C4-2B (cell line): ENCODE measurements around the gene HOXD3.

Source experiments
- H3K27ac ChIP-seq: fragments of 450-650 bp; 2 replicates; pipeline ENCODE4 v1.5.1; 2017
- ZFX ChIP-seq: fragments of 450-650 bp; IDR thresholded peaks from 2 replicates; pipeline ENCODE4 v1.6.1; 2017
- TF ChIP-seq, protein P1 (sequence below): fragments of 450-650 bp; conservative IDR thresholded peaks from 2 replicates; pipeline ENCODE4 v1.5.1; 2017; ENCODE audit warnings: mild to moderate bottlenecking

The HOXD3 gene

DNA sequence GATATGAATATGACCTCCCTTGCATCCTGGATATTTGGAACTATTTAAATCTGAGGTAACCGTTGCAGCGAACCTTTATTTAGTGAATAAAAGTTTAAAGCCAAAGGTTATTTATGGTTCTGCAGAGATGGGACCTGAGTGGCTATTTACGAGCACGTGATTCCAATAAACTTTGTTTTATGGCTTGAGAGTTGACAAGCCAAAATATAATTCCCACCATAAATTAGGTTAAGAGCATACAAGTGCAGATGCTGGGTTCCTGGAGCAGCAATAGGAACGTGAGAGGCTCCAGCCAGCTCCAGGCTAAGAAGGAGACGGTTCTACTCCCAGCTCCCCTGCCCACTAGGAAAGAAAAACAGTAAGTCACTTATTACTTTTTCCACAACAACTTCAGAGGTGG is 11.0 kb upstream of the HOXD3 start:
- TF ChIP-seq ZFX = no peak
- TF ChIP-seq, protein P1, sequence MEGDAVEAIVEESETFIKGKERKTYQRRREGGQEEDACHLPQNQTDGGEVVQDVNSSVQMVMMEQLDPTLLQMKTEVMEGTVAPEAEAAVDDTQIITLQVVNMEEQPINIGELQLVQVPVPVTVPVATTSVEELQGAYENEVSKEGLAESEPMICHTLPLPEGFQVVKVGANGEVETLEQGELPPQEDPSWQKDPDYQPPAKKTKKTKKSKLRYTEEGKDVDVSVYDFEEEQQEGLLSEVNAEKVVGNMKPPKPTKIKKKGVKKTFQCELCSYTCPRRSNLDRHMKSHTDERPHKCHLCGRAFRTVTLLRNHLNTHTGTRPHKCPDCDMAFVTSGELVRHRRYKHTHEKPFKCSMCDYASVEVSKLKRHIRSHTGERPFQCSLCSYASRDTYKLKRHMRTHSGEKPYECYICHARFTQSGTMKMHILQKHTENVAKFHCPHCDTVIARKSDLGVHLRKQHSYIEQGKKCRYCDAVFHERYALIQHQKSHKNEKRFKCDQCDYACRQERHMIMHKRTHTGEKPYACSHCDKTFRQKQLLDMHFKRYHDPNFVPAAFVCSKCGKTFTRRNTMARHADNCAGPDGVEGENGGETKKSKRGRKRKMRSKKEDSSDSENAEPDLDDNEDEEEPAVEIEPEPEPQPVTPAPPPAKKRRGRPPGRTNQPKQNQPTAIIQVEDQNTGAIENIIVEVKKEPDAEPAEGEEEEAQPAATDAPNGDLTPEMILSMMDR = no peak
- H3K27ac ChIP-seq = no peak overlapping the region

DNA sequence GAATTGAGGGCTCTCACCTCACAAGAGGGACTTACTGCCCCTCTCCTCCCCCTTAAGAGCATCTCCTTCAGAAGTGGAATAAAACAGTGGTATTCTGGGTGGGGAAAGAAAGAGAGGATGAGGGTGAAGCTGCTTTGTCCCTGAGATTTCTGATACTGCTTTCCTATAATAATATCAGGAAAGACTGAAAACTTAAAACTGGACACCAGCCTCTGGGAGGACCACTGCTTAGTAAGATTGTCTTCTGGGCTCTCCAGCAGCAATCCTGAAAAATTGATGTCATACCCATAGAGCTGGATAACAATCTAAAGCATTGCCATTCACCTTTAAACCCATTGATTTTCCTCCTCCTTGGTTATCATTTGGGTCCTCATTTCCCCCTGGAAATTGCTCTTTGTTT is 10.5 kb upstream of the HOXD3 start:
- no peak for TF ChIP-seq ZFX
- TF ChIP-seq, protein P1 = no peak
- H3K27ac ChIP-seq = no peak overlapping the region

DNA sequence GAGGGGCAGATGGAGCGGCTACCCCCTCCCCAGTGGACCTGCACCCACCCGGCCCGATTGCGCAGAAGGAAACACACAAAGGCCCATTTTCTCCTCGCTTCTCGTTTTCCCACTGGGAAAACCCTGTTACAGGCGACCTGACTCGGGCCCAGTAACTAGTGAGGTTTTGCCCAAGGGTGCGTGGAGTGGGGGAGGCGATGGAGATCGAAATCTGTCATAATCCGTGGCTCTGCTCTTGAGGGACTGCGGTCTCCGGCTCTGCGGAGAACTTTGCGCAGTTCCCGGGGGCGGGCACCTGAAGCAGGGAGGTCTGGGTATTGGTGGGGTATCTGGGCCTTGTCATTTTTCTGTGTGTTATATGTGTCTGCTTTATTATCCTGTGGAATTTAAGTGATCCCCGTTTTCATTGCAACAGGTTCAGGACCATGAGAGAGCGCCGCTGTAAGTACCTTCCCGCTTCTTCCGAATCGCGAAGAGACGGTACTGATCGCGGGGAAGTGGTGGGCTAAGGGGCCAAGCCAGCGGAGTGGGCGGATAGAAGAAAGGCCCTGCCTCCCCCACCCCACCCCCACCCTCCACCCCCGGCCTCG is 9.8 kb upstream of the HOXD3 start:
- no peak for TF ChIP-seq ZFX
- TF ChIP-seq, protein P1 = no peak

DNA sequence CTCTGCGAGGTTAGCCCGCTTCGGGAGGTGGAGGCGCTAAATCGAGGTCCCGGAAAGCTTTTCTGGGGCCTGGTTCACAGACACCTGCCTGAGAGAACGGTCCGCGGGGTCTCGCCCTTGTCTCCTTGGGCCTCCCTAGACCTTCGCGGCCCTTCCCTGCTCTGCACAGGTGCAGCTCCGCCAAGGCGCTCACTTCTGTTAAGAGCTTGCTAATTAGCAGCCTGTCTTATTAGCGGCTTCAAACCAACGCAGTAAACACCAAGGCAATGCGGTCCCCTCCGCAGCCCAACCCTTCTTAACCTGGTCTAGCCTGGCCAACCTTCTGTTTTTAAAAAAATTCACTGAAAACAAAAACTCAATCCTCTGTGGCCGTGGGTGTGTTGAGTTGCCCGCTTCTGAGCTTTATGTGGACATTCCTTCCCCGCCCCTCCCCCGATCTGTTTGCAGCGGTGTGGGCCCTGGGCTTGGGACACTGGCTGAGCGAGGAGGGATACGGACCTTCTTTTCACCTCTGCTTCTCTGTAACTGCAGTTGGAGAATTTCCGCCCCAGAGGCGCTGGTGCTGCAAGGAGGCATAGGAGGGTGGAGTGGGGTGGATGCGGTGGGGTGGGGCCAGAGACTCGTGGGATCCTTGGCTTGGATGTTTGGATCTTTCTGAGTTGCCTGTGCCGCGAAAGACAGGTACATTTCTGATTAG is 9.2 kb upstream of the HOXD3 start:
- no peak for TF ChIP-seq ZFX
- TF ChIP-seq, protein P1 = no peak
- H3K27ac ChIP-seq = no peak overlapping the region

More for the DNA sequence above, 9.8 kb upstream of the HOXD3 start:
- H3K27ac ChIP-seq = no peak overlapping the region

DNA sequence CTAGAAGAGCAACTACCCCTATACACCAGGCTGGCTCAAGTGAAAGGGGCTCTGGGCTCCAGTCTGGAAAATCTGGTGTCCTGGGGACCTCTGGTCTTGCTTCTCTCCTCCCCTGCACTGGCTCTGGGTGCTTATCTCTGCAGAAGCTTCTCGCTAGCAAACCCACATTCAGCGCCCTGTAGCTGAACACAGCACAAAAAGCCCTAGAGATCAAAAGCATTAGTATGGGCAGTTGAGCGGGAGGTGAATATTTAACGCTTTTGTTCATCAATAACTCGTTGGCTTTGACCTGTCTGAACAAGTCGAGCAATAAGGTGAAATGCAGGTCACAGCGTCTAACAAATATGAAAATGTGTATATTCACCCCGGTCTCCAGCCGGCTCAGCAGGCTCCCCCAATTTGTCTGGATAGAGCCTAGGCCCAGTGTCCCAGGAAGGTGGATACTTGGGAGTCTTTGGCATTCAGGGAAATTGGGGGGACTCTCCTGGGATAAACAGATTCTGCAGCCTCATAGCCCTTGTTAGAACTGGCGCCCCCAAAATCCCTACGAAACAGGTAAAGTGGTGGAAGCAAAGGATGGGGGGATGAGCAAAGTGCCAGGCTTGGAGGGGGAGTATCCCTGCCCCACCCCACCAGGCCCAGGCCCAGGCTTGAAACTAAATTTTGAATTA is 8.2 kb upstream of the HOXD3 start:
- no peak for TF ChIP-seq ZFX
- TF ChIP-seq, protein P1 = no peak

DNA sequence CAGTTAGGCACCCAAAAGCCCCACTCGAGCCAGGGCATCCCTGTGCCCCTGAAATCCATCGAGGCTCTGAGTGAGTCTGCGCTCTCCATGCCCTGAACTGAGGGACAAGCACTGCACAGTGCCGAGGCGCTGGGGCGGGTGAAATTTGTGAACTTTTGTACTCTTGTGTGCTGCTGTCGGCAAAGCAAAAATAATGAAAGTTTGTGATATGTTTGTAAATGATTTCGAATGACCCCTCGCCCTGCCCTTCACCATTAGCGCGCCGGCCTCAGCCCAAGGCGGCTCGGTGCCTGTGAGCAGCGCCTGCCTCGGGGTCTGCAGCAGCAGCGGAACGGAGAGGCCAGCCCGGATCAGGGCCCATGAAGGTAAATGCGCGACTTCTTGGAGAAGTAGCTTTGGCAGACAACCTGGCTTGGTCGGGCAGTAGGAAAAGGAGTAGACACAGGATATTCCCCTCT is 7.6 kb upstream of the HOXD3 start:
- no peak overlapping the region for H3K27ac ChIP-seq
- TF ChIP-seq, protein P1 = no peak
- TF ChIP-seq ZFX = no peak

More for the DNA sequence above, 8.2 kb upstream of the HOXD3 start:
- H3K27ac ChIP-seq = no peak overlapping the region
